RCC 7860 (cell line): Measurements from ENCODE around the gene TCEAL8.

ENCODE experiments used
- DNase-seq: peaks from one replicate; pipeline ENCODE4 v3.0.0-alpha.2; 2015; ENCODE audit warnings: low spot score
- FAIRE-seq: peaks from 2 replicates; lab custom pipeline; 2012; peaks lifted over from hg19 to GRCh38; lab: Jason Lieb, UNC

The TCEAL8 gene

DNA sequence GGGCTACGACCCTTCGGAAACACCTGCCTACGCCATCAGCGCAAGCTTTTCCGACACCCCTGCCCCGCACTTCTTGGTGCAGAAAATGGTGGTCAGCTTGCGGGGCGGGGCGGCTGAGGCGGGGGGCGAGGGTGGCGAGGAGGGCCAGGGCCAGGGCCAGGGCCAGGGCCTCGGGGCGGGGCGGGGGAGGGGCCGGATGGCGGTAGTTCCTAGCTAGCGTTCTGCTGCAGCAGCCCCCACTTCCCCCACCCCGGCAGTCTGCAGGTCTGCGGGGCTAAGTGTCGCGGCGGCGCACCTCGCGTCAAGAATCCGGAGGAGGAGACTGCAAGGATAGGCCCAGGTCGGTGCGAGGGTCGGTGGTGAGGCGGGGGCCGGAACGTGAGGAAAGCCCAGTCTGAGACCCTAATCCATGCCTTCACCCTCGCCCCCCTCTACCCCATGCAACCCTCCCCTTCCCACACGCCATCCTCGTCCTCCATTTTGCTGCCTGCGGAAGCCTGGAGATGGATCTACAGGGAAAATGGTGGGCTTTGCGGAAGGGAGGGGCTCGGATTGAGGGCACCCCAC lies 39.4 kb downstream of the TCEAL8 start:
- no peak for FAIRE-seq
- DNase-seq, result no peak

DNA sequence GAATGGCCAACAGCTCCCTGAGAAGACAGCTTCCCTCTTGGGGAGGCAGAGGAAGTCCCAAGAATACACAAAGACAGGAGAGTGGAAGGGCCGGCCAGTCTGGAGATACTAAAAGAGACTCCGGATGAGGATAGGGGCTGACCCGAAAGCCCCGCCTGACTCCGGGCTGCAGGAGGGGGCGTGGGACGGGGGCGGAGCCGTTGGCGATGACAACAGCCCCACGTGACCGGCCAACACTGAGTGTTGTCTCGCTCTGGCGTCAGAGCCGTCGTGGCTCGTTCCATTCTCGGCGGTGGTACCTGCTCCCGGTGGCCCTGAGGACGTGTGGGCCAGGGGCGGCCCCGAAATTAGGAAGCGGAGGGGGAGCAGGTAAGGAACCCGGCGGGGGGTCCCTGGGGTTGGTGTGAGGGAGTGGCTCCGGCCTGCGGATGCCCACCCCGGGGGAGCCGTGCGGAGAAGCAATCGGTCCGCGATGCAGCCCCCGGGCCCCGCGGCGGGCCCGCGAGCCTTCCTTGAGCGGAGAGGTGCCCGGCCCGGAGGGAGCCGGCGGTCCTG lies 40.0 kb downstream of the TCEAL8 start, which contains the start of gene BEX4:
BEX4 (plus strand) TSS at position 239 of the 555 bp plus-strand sequence. CDS start 1,046 bp downstream, outside the sequence.
- FAIRE-seq (no peak), DNase-seq (no peak)

DNA sequence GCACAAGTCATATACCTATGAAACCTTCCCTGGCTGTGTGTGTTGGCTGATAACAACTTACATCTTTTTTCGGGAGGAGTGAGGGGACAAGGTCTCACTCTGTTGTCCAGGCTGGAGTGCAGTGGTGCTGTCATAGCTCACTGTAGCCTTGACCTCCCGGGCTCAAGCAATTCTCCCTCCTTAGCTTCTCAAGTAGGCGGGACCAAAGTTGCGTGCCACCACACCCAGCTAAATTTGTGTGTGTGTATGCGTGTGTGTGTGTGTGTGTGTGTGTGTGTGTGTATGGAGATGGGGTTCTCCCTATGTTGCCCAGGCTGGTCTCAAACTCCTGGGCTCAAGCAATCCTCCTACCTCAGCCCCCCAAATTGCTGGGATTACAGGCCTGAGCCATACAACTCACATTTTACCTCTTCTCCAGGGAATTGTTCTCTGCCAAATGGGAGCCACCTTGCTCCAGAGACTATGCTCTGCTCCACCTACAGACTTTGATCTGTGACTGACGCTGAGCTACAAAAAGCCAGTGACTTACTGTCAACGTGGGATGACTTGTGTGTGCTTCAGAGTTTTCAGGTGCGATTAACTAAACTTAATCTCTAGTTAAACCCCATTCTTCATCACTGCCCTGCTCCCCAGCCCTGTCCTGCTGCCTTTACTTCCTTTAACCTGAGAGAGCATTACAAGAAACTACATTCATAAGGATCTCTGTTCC lies 42.1 kb downstream of the TCEAL8 start:
- no peak for FAIRE-seq
- no peak for DNase-seq

DNA sequence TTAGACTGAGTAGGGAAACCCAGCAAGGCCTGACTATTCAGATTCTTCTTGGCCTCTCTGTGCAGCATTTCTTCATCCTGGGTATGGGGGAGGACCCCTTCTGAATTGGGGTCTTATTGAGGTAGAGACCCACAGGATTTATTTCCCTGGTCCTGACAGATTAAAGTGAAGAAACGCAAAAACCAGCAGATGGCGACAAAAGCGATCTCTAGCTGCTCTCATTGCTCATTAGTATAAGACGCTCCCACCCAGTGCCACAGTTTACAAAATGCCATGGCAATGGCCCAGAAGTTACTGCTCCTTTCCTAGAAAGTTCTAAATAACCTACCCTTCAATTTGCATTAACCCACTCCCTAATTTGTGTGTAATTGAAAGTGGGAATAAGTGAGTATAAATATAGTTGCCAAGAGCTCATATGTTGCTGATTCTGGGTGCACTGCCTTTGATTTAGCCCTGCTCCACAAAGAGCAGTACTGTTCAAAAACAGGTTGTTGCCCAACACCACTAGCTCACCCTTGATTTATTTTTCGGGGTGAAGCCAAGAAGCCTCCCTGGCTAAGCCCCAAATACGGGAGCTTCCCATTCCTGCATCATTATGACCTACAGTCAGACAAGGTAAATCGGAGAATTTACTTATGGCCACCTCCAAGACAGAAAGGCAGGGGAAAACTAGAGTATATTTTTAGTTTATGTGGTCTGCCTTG lies 43.8 kb downstream of the TCEAL8 start:
- DNase-seq (peak; percentile 4), FAIRE-seq (no peak)

DNA sequence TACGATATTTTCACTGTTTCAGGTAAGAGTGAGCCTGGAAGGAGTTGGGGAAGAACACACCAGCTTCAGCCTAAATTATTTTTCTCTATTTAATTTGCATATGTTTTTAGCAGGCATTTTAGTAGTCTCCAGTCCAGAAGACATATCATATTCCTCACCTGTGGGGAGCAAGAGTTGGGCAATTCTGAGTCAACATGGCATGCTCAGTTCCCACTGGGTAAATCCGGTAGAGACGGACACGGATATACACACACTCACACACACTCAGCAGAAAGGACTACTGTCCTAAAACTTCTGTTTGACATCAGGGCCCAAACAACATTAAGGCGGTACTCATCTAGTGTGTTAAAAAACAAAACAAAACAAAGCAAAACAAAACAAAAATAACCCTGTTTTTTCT lies 44.9 kb downstream of the TCEAL8 start:
- no peak for DNase-seq
- FAIRE-seq, result no peak
